ENCODE data around the gene TFAP2B.

The TFAP2B gene

DNA sequence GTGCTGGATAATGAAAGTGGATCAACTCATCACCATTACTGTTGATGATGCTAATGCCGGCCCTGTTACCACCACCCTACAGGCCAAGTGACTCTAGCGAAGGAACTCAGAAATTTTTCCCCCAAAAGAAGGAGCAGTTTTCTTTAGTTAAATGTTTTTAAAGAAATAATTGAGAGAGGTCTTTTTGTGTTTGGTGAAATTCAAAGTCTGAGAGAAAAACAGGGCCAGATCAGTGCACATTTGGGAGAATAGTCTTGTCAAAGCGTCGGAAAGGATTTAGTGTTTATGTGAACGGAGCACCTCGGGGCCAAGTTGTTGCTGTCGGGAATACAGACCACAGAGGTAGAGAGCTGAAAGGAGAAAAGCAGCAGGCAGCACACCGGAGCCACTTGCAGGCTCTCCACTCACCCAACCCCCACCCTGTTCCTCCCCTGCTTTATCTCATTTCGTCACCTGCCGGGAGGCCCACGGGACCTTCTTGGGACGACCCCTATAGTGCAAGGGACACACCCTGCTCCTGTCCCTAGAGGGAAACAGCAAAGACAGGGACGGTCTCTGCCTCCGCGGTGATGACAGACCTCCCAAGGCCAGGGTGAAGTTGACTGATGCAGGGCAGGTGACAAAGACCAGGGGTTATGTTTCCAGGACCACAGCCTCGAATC lies 6.8 kb downstream of the TFAP2B start:
- no peak for DNase-seq (ENCODE audit: low spot score)

DNA sequence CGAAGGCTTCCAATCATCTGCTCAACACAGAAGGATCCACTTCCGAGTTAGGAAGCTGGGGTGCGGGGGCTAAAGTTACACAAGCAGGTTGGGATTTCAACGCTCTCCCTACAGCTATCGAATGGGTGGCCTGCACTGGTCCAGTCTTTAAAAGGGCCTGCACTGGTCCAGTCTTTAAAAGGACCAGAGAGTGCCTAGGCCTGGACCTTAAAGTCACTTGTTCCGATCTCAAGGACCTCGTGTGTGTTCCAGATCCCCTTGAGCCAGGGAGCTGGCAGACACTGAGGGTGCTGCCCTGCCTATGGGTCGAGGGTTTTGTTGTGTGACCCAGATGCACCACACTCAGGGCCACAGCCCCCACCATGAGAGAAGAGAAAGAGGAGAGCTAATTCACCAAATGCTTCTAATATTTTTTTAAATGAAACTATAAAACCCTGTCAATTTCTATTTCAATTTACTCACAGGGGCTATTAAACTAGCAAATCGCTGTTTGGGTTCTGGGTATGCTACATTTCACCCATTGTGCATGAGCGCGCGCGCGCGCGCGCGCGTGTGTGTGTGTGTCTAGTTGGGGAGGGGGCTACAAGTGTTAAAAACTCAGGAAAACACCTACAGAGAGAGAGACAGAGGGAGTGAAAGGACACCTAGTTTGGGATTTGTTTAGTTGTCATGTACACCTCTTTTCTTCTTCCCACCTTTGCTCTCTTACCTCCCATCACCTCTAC lies 7.5 kb downstream of the TFAP2B start:
- DNase-seq (ENCODE audit: low spot score) = no peak

DNA sequence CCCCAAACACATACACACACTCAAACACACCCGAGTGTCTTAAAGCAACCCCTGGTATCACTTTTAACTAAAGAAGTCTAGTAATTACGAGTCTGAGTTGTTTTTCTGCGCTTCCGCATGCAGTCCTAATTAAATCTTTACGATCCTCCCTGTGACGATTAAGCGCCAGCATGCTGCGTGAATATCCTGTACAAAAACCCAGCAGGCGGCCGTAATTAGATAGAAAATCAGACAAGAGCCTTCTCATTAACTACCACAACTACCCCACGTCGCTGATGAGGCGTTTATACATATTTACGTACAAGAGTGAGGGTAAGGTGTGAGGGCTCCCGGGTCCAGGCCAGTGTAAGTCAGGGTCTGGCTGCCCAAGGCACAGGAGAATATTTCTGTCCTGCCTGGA lies 8.1 kb downstream of the TFAP2B start:
- DNase-seq (ENCODE audit: low spot score) = no peak

DNA sequence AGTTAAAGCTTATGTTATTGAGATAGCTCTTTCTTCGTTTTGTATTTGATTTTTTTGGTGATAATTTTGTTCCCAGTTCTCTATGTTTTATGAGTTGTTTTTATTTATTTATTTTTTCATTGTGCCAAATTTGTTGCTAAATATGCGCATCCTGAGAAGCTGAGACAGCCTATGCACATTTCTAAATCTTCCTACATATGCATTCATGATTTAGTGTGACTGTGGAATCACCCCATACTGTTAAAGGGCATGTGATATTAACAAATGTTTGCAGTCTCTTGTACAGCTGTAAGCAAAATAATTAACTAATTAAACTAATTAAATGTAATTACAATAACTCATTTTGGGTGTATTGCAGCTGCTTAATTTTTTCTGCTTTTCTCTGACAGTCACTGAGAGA lies 10.4 kb downstream of the TFAP2B start:
- no peak for DNase-seq (ENCODE audit: low spot score)

DNA sequence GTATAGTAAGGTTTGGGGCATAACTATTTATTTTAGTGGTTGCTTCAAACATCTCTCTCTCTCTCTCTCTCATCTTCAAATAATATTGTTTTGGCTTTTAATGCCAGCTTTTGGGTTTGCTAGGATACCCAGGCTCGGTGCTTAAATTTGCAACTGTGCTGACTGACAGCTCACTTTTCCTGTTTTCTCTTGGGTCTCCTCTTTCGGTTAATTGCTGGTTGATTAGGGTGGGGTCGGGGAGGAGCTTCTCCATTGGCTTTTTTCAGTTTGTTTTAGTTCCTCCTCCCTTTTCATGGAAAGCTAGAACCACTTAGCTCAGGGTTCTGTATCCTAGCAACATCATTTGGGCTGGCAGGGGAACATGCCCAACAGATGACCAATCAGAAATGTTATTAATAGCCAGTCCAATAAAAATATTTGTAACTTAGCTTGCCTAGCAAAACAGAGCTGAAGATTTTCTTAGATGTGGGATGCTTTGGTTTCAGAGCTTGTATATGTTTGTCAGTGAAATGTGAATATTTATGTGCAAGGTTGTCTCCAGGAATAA lies 11.3 kb downstream of the TFAP2B start:
- no peak for DNase-seq (ENCODE audit: low spot score)

DNA sequence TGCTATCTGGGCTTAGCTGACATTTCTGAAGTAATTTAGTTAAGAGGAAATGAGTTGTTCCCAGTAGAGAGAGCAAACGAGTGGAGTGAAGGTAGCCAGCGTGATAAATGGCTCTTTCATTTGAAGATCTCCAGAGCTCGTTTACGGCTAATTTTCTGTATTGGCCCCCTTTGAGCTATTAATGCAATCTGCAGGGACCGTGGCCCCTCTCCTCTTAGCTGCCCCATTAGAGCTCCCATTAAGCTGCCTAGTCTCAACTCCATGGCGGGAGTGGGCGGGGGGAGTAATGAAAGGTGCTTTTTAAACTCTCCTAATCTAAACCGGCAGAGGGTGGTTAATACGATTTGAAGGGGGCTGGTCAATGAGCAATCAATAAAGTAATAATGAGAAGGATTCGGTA lies 12.5 kb downstream of the TFAP2B start:
- DNase-seq (ENCODE audit: low spot score) = no peak

DNA sequence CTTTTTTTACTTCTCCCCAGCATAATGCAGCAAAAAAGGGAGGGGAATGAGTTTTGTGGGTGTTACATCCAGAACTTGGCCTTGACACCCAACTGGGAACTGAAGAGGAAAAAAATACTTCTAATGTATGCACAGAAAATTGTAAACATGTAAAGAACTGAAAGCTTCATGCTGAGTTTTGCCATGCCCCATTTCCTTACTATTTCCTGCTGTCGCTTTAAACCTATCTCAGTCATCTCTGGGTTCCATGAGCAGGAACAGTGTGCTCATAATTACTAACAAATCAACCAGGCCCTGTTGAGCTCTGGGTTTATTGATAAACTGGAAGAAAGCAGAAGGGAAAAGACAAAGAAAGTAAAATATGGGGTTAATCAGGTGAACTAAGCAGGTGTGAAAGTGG lies 14.2 kb downstream of the TFAP2B start:
- DNase-seq (ENCODE audit: low spot score) = no peak

DNA sequence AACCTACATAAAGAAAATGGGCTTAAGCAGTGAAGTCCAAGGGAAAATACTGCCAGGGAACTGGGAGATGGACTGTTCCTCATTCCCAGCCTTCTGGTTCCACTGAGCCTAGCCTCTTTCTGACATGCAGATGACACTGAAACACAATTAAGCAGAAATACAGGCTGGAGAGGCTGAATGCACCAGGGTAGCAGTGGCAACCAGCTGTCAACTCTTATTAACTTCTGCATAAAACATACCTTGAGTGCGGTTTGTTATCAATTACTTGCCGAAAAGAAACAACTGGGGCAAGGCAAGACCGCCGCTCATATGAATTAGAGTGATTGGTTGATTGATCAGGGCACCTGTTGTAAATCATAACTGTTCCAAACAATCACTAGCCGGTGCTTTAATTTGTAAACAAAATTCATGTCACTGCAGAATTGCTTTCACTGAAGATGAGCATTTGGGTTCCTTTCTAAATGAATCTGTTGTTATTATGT lies 16.3 kb downstream of the TFAP2B start:
- DNase-seq (ENCODE audit: low spot score) = no peak

DNA sequence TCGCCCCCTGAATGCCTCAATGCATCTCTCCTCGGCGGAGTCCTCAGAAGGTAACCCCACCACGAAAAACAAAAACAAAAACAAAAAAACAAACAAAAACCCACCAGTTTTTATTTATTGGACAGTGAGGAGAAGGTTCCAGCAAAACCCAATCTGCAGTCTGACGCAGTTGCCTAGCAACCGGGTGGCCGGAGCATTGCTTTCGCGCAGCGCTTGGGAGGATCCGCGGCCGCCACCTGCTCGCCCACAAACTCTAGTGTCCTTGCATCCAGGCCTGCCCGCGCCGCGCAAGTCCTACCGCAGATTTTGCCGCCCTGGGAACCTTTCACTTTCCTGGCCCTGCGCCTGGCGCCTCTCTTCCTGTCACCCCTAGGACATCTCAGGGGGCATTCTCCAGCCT lies 17.6 kb downstream of the TFAP2B start:
- DNase-seq (ENCODE audit: low spot score) = no peak

DNA sequence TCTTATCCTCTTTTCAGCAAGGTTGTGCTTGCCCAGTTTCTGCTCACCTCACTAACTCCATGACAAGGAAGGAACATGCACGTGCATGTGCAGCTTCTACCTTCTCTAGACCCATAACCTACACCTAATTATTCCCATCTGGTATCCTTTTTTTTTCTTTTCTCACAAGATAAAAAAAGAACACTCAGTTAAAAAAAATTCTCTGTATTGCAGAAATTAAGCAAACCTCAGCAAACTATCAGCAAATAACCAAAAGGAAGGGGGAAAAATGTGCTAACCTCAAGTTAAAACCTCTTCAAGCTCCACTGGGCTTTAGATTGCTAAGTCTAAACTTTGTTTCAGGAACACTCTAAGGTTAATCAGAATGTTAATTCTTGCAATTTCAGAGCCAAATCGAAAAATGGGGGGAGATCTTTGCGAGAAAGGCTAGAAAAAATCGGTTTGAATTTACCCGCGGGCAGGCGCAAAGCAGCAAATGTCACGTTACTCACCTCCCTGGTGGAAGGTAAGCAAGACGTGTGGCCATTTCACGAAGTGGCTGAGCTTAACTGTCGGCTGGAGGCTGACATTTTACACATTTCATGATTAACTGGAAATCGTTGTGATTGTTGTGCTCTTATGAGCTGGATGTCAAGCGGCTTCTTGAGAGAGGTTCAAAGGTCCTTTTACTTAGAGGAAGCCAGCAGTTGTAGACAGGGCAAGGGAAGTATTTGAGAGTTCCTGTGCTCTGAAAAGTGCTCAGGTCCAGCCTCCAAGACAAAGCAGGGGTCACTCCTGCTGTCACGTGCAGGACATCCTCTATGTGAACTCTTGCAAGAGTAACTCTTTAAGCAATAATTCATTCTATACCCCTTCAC lies 19.1 kb downstream of the TFAP2B start:
- DNase-seq (ENCODE audit: low spot score) = no peak

DNA sequence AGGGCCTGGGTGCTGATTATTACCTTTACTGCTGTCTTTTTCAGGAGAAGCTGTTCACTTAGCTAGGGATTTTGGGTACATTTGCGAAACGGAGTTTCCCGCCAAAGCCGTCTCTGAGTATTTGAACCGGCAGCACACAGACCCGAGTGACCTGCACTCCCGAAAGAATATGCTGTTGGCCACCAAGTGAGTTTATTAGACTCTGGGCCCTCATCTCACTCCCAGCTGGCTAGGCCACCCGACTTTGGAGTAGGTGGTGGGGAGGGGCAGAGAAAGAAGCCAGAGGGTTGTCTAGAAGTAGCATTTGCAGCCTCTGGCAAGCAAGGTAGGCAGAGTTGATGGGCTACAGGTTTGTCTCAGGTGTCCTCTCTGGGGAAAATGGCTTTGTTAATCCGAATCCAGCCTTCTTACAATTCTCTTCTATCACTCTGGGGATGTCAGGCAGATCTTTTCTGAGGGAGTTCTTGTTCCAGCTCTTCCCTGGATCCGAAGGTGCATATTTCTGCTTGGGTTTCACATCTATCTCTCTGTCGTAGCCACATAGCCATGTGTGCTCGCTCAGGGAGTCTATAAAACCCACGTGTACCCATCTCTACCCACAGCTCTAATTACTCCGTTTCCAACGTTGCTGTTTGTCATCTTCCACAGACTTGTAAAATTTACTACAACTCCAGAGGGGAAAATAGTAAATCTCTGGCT lies 21.6 kb downstream of the TFAP2B start:
- no peak for DNase-seq (ENCODE audit: low spot score)

DNA sequence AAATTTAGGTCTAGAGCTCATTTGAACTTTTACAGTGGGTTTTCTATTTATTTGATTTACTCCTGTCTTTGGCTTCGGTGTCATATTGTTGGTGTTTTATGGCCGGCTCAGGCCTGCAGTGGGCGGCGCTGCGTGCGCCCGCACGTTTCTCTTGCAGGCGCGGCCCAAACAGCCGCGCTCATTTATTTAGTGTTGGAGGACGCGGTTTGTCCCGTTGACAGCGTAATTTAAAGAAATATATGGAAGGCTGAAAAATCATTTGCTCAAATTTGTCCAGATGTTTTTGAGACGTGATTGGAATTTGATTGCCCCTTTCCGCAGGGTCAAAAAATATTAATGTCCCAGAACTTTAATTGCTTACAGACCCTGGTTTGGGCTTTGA lies 22.1 kb downstream of the TFAP2B start:
- no peak for DNase-seq (ENCODE audit: low spot score)

DNA sequence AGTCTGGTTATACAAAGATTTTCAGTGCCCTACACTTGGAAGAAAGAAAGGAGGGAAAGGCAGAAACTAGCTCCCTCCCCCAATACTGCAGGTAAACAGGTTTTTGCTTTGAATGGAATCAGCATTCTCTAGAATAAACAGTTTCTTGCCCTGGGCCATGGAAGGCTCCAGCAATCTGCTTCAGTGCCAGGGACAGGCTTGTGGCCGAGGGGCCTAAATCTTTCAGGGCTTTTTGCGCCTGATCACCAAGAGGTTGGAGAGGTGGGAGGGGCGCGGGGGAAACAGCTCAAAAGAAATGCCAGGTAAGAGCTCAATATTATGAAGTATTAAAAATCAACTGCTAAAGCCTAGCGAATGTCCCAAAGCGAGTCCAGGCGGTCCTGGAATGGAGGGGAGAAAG lies 23.8 kb downstream of the TFAP2B start:
- no peak for DNase-seq (ENCODE audit: low spot score)

DNA sequence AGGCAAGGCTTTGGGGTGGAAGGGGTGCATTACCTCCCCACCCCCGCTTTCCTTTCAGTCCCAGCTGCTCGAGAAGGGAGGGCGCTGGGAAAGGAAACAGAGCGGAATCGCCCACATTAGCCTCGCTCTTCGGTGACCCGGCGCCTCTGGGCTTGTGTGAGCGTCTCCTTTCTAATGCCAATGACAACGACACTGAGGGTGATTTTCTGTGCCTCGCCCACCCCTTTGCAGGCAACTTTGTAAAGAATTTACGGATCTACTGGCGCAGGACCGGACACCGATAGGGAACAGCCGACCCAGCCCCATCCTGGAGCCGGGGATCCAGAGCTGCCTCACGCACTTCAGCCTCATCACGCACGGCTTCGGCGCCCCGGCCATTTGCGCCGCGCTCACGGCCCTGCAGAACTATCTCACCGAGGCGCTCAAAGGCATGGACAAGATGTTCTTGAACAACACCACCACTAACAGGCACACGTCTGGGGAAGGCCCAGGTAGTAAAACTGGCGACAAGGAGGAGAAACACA lies 24.3 kb downstream of the TFAP2B start:
- no peak for DNase-seq (ENCODE audit: low spot score)

DNA sequence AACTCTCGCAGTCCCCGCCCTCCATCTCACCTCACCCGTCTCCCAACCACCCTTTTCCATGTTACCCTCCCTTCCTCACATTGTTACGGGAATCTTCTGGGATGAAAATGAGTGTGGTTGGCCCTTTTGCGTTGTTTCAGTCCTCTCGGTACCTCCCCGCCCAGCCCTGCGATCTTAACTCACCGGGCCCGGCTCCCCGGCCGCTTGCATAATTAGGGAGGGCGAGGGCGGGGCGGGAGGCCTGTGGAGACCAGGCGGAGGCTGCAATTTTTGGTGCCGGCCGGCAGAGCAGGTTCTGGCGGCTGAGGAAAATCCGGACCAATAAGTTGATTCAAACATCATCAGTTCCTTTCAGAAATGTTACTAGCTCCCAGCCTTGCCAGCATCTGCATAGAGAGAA lies 25.2 kb downstream of the TFAP2B start:
- DNase-seq (ENCODE audit: low spot score) = no peak

DNA sequence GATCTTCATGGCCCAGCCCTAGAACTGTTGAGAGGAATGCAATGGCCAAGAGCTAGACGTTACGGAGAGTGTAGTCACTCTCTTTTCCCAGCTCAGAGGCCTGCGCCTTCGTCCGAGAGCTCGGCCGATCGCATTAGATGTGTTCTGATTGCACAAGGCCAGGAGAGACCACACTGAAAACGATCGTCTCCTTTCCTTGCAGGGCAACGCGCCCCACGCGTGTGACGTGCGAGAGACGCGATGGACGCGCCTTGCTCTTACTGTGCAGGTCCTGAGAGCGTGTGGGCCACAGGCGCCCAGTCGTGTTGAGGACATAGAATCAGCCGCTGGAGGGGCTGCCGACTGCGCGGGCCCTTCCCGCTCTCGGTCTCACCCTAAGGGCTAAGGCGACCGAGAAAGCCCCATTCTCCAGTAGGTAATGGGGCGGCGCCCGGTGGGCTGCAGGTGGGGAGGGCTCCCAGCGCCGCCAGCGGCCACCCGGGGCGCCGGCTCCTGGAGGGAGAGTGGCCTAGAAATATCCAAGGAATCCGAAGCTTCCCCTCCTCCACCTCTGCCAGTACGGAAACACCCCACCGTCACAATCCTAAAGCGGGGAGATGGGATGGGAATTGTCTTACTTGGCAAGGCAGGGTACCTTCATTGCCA lies 26.9 kb downstream of the TFAP2B start:
- no peak for DNase-seq (ENCODE audit: low spot score)

DNA sequence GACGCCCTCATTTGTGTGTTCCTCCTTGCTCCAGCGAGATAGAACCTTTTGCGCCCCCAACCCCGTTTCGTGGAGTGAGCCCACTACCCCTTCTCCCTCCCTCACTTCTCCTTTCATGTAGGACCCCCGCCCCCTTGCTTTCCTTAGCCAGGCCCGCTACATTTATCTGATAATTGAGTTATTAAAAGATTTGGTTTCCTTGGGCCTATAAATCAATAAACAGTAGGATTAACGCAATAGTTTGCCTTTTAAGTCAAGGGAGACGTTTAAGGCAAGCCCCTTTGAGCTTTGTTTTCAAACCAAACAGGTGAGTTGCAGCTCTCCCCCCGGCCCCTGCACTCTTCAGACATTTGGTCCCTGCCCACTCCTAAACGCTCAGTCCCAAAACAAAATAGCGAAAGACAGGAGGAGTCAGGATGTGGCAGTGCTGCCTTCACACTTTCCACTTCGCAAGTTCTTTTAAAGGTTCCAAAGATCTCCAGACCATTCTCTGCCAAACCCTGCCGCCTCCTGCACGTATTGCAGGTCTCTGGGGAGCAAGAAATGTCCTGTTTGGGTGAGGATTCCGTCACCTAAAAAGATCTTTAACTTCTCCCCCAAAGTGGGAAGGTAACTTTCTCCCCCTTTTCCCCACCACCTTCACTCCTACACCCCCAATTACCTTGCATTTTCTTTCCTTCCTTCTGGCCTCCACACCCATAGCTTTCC lies 27.6 kb downstream of the TFAP2B start:
- DNase-seq (ENCODE audit: low spot score) = no peak

DNA sequence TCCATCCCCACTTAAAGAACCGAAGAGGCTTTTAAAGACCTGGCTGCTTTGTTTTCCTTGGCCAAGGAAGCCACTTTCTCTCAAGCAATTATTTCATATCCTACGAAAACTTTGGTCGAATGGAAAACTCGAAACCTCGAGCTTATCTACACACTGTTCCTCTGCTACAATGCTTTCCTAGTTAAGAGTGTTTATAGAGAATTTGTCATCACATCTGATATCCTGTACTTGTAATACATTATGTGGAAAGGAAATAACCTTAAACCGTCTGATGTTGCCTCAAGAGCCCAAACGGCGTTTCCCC lies 28.1 kb downstream of the TFAP2B start:
- DNase-seq (ENCODE audit: low spot score) = no peak

DNA sequence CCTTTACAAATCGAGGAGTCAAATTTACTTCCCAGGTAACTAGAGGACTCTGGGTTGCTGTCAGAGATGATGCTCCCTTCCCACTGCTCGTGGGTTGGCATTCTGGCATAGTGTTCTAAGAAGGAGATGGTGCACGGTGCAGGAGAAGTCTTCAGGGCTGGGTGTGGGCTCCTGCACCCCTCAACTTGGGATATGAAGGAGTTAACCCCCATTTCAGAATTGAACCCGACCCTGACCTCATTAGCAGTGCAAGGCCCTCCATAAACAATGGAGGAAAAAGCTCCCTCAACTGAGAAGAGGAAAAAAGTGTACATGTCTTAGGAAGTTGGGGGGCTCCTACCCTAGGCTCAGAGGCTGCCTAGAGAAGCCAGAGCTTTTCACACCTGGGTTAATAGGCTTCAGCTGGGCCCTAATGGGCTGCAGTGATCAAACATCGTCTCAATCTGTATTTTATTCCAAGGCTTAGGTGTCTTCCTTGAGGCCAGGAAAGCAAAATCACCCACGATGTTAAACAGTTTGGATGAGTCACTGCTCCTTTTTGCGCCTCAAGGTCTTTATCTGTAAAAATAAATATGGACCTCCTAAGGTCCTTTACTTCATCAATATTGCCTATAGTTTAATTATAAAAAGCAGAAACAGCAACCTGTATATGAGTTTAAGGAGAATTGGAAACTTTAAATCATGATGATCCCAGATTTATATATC lies 29.4 kb downstream of the TFAP2B start:
- no peak for DNase-seq (ENCODE audit: low spot score)

Data from AG08396 (cell line).